ENCODE results near the gene ZNF598.

DNA sequence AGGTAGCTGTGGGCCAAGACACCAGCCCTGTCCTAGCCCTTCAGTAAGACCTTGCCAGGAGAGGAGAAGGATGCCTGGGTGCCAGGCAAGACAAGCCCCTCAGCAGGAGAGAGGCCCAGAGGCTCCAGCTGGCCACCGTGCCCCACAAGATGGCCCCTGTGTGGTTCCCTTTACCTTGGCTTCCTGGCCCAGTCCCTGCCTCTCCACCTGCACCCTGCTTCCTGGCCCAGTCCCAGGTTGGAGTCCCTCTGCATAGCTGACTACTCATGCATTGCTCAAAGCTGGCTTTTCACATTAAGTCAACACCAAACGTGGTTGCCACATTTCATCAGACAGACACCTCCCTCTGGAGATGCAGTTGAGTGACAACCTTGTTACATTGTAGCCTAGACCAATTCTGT lies 15.9 kb downstream of the ZNF598 start:
- TF ChIP-seq EZH2 (IDR thresholded peaks at IDR 0.05; ENCODE audit: insufficient read depth, low read length) = no peak
- TF ChIP-seq, protein P1, sequence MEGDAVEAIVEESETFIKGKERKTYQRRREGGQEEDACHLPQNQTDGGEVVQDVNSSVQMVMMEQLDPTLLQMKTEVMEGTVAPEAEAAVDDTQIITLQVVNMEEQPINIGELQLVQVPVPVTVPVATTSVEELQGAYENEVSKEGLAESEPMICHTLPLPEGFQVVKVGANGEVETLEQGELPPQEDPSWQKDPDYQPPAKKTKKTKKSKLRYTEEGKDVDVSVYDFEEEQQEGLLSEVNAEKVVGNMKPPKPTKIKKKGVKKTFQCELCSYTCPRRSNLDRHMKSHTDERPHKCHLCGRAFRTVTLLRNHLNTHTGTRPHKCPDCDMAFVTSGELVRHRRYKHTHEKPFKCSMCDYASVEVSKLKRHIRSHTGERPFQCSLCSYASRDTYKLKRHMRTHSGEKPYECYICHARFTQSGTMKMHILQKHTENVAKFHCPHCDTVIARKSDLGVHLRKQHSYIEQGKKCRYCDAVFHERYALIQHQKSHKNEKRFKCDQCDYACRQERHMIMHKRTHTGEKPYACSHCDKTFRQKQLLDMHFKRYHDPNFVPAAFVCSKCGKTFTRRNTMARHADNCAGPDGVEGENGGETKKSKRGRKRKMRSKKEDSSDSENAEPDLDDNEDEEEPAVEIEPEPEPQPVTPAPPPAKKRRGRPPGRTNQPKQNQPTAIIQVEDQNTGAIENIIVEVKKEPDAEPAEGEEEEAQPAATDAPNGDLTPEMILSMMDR (IDR thresholded peaks at IDR 0.05; ENCODE audit: insufficient read depth, low read depth, low read length) = no peak

Measured in astrocyte (in vitro differentiated cells and primary cell).